DLD1 (cell line): ENCODE results near the gene ZNF652.
"Not testable (repeated sequence)": the region's sequence is repeated elsewhere in the genome, so short reads cannot be mapped to it uniquely, and the experiment has no call there.

Source experiments
- in situ Hi-C: cut with HindIII; loops from 2 replicates; pipeline ENCODE4 v1.10.0; 2017; ENCODE audit warnings: low sequenced_read_pairs

The ZNF652 gene

DNA sequence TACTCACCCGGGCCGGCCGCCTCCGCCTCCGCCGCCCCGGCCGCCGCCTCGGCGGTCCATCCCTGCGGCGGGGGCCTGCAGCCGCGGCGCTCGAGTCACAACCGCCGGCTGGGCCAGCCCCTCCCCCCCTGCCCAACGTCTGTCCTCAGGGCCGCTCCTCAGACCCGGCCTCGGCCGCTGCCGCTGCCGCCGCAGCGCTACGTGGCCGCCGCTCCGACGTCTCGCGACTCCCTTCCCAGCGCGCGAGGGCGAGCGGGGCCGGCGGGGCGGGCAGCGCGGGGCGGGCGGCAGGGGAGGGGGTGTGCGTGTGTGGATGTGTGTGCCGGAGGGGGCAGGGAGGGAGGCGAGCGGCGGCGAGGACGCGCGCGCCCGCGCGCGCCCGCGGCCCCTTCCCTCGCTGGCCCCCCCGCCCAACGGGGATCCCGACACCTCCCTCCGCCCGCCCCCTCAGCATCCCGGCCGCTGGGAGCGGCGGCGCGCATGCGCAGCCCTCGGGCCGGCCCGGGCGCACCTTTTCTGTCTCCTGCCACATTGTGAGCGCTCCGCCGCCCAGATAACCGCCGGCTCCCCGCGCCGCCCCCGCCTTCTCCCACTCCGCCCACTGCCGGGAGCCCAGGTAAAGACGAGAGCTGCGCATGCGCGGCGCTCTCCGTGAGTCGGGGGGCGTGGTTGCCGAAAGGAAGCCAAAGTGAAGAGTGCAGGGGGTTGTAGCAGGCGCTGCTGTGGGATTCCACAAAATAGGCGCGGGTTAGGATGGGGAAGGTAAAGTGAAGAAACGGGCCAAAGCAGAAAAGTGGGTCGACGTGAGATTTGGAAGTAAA lies at the start of gene ZNF652:
Gene ZNF652, minus strand, starts transcription at position 349 of the 821 bp plus-strand sequence. CDS start 44,525 bp downstream, outside the sequence.
- in situ Hi-C loops, result no loop called here

DNA sequence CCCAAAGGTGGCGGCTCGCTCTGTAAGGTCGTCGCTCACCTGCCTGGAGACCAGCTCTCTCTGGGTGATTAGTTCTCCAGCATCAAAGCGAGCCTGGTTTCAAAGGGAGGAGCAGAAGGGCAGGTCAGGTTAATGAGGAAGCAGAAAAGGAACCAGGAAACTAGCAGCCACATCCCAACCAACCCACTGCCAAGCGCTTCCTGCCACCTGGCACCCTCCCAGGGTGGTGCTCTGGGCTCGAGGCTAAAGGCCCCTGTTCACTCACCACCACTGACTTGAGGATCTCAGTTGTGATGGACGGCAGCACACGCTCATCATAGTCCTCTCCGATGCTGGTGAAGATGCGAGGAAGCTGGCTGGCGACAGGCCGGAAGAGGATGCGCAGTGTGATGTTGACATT lies 47.0 kb upstream of the ZNF652 start:
- in situ Hi-C loops, result no loop called here

DNA sequence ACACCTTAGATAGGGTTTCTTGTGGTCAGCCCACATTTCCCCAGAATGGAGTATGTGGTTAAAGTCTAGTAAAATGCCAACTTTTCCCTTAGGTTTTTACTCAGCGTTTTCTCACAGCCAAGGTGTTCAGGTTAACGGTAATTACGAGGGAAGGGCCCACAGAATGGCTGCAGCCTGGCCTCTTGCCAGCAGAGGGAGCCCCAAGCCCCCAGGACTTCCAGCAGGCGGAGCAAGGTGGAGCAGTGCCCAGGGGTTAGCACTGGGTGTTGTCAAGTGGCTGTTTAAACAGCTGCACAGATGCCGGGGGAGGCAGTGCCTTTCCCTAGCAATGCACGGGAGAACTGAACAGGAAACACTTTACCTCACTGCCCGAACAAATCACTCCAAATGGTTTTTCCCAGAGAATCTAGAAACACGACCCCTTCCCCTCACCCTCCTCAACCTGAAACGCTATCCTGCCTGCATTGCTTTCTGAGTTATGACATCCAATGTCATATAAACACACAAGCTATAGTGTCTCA lies 46.0 kb upstream of the ZNF652 start:
- in situ Hi-C loops, result no loop called here

DNA sequence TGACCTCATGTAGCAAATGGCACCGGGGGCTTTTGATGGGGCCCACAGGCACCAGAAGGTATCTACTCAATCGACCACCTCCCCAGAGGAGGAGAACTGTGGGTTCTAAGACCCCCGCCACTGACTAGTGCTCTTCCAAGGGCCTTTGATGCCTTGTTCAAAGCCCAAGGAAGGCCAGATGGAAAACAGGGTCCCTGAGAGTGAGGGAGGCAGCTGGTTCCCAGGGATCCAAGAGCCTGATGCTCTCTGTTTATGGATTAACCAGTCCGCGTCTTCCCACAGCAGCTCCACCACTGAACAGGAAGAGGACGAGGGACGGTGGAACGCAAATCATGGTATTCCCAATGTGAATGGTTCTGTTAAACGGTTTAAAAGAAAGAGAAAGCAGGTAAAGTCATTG lies 45.0 kb upstream of the ZNF652 start:
- in situ Hi-C loops, result no loop called here

DNA sequence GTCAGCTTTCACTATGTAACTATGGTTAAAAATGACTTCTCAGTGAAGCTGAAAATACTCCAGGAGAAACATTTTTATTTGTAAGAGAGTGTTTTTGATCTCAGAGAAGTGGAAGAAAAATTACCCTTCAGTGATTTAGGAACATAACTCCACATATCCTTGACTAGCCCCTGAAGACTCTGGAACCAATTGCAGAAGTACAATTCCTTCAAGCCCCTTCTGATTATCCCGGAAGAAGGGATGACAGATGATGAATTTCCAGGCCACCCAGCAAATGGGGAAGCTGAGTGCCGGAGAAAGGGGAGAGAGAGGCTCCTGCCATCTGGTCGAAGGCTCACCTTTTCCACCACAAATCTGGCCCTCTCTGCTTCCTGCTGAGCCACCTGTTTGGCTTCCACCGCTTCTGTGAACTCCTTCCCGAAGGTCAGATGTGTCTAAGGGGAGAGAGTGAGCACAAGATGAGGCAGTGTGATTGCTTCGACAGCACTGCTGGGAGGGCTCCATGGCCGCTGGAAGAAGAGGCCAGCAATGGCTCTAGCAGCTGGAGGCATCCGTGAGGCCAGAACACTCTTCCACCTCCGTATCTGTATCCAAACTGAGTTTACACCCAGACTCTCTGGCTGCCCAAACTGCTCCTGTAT lies 44.5 kb upstream of the ZNF652 start:
- in situ Hi-C loops, result no loop called here

DNA sequence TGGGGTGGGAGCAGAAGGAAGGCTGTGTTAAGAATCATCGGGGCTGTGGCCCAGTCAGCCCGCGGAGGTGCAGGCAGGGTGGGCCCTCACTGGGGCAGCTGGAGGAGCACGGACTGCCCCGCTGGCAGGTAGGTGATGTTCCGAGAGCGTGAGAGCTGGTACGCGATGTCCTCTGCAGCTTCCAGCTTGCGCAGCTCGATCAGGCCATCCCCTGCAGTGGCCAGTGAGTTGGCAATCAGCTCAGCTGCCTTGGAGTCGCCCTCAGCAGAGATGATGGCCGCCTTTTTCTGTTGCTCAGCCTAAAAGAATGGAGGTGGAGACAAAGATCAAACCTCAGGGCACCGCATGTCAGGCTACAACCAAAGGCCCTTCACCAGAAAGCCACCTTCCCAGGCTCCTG lies 42.9 kb upstream of the ZNF652 start:
- in situ Hi-C loops, result no loop called here

DNA sequence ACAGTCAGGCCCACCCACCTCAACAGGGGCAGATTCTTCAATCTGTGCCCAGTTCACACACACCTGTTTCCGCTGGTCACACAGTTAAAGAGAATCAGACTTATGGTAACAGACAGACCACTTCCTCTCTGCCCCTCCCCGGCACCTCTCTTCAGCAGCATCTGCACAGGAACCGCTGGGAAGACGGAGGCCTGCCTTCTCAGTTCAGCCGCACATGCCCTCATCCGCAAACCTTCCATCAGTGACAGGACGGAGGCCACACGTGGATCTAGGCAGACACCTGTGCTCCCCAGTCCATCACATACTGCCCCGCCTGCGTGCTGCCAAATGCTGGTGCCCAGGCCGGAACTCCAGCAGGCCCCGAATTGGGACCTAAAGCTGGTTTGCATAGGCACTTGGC lies 42.3 kb upstream of the ZNF652 start:
- in situ Hi-C loops, result no loop called here

DNA sequence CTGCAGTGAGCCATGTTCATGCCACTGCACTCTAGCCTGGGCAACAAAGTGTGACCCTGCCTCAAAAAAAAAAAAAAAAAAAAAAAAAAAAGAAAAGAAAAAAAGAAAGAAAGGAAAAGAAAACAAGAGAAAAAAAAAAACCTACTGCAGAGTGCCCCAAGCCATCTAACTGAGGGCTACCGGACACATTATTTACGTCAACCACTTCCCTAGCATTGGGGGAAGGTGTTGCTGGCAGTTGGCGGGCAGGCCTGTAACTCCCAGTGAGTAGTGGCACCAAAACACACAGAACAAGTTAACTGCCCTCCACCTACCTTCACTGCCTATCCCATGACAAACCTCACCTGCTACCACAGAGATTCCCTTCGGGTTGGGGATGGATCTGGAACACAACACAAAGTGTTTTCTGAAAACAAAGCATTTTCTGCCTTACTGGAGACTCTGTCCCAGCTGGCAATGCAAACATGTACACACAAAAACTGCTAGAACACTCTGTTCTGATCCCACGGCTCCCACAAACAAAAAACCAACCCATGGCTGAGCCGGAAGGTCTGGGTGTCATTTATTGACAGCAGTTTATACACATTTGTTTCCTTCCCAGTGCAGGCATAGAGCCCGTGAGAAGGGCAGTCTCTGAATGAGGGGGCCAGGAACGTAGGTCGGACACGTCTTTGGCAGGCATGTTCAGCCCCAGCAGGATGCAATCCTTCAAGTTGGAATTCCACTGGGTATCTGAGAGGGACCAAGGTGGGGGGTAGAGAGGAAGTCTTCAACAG lies 41.7 kb upstream of the ZNF652 start:
- in situ Hi-C loops, result no loop called here

DNA sequence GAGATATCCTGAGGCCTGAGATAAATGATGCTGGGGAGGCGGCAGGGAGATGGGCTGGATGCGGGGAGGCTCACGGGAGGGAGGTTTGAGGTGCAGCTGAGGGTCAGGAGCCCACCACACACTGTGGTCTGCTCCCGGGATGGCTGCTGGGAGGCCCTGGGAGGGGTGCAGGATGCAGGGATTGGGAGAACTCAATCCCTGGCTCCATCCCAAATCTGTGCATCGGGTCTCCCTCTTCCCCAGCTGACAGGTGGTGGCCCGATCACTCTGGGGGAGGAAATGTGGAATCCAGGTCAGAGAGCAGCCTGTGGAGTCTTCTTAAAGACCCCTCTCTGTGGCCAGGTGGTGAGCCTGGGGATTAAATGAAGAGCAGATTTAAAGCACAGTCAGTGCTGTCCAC lies 40.7 kb upstream of the ZNF652 start:
- in situ Hi-C loops, result no loop called here

DNA sequence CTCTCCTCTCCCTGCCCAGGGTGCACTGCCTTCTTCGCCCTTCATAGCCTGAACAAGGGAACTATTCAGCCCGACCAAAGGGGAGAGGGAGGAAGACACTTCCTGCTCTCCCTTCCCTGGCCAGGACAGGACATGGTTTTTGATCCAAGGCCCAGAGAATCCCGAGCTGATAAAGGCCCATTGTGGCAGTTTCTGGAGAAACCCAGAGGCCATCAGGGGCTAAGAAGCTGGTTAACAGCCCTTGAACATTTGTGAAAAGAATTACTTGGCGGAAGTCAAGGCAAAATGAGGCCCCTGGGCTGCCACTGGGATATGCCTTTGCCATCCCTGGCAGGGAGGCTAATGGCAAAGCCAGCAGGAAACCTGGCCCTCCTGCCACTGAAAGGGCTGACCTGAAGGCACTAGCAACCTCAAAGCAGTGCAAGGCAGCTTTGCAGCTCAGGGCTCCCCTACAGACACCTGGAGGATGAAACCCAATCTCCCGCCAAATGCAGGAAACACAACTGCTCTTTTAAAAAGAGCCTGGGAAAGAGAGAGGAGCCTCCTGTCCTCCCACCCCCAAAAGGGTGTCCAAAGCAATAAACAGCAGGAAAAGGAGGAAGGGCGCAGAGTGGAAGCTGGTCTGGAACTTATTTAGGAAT lies 40.0 kb upstream of the ZNF652 start:
- in situ Hi-C loops, result no loop called here

DNA sequence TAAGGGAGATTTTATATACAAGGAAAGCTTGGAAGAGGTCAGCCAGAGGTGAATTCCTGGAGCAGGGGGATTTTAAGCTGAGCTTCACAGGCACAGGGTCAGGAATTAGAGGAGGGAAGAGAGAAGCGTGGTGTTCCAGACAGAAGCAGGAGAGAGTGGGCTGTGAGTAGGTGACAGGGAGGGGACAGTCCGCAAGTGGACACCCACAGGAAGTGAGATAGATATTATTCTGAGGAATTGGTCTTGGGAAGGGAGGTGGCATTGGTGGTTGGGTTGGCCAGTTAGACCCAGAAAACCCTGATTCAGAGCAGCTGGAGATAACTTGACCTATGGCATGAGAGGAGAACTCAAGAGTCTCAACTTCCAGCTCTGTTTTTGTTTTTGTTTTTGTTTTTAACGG lies 37.9 kb upstream of the ZNF652 start:
- in situ Hi-C loops, result no loop called here

DNA sequence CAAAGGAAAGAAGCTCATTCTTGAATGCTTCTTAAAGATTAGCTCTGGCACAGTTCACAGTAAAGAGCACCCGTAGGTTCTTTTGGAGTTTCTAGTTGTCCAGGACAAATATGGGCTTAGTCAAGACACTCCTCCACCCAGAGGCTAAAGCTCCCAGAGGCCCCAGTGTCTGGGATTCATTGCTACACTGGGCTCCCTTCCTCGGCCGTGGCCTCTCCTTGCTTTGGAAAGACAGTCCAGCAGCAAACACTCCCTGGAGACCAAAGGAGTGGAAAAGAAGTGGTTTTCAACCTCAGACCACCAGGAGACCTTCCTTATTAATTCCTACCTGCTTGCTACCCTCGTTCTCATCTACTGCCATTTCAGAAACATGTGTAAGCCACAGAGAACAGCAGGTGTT lies 35.5 kb upstream of the ZNF652 start:
- in situ Hi-C loops, result no loop called here

DNA sequence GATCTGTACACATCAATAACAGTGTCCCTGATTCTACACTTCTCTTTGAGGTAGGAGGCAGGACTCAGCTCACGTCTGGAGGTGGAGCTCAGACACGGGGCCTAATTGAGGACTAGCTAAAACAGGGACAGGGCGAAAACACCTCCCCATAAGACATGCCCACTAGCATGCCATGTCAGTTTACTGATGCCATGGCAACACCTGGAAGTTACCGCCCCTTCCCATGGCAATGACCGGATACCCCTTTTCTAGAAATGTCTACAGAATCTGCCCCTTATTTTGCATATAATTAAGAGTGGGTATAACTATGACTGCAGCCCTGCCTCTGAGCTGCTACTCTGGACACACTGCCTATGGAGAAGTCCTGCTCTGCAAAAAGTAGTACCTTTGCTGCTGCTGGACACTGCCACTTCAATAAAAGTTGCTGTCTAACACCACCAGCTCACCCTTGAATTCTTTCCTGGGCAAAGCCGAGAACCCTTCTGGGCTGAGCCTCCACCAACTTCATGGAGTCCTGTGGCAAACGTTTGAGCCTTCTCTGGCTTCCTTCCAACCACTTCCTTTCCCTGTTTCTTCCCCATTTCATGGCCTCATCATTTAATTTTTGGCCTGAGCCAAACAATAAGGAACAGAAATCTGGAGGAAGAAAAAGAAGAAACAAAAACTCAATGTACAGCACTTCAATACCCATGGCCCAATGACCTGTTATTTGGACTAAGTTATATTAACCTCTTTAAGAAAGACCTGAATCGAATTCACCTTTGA lies 31.6 kb upstream of the ZNF652 start:
- in situ Hi-C loops, result no loop called here

DNA sequence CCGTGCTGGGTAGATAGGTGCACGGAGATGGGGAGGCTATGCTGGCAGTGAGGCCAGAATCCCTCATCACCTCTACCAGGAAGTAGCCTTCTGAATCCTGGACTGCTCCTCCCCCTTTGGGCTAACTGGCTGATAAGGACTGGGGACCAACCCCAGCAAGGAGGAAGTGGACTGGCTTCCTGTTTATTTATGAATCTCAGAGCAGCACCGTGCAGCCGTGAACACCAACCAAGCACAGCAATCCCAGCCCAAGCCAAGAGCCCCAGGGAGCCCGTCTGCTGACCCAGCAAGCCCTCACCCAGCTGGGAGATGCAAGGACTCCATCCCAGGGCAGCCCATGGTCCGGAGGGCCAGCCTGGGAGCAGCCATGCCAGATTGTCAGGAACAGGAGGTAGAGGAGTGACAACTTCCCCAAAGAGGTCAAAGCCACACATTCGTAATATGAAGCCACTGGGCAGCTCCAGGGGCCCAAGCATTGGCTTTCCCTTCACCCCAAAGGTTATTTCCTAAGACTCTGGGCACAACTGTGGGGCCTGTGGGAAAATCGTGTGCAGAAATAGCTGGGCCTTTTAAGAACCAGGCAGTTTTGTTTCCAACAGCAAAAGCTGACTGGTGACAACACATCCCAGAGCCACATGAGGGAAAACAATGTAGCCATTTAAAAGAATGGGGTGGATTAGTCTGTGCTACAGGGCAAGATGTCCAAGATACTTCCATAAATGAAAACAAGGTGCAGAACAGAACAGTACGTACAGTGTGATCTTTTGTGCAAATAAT lies 28.7 kb upstream of the ZNF652 start:
- in situ Hi-C loops, result no loop called here

DNA sequence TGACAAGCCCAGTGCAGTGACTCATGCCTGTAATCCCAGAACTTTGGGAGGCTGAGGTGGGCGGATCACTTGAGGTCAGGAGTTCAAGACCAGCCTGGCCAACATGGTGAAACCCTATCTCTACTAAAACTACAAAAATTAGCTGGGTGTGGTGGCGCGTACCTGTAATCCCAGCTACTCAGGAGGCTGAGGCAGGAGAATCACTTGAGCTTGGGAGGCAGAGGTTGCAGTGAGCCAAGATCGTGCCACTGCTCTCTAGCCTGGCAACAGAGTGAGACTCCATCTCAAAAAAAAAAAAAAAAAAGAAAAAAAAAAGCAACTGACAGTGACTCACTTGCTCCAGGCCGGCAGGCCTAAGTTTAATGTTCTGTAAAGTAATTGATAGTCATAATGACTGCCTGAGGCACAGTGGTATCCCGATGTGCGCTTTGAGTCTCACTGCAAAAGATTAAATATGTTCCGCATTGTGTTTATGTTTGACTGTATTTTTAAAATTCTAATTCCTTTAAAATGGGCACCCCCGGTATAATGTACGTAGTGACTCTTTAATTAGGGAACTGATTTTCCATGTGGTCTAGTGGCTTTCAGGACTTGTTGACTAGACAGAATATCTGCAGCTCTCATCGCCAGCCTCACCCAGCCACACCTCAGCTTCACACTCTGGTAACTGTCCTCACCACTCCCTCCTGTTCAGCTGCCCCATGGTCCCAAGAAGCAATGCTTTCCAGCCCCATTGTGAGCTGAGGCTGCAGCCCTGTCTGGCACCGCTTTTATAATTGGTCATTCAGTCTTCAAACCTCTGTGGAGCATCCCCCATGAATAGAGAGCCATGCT lies 27.7 kb upstream of the ZNF652 start:
- in situ Hi-C loops, result not testable (repeated sequence)

DNA sequence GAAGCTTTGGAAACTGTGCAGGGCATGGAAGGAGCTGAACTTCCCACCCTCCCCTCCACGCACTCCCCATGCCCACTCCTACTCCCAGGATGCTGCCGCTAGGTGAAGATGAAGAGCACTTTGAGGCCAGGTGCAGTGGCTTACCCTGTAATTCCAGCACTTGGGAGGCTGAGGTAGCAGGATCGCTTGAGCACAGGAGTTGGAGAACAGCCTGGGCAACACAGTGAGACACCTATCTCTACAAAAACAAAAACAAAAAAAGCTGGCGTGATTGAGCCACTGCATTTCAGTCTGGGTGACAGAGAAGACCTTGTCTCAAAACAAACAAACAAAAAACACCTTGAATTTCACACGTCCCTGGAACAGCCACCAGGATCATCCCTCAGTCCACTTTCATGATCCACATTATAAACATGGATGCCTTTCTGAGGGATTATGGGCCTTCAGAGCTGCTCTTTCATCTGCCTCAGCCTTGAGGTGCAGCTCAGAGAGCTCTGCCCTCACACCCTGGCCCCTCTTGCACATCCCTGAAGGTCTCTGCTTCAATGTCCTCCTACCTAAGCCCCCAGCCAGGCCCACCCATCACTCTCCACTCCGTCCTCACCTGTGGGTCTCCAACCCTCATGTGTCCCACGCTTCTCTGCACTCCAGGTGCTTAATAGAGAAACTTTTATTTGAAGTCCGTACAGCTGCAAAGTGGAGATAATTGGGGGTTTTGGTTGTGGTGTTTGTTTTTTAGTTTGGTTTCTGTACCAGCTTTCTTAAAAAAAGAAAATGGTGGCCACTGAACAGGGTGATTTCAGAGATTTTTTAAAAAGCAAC lies 26.9 kb upstream of the ZNF652 start:
- in situ Hi-C loops, result no loop called here

DNA sequence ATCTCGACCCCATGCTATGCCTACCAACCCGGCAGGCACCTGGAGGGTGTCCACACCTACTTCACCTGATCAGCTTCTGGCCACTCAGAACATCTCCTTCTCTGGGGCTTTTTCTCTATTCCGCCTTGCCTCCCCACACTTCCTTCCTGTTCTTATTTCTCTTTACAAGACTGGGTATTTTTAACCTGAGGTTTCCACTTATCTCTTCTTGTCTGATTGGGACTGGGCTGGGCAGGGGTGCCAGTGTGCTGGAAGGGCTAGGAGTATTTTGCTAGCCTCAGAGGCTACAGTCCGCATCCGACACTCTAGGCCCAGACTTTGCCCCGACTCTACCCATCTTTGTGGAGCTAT lies 26.2 kb upstream of the ZNF652 start:
- in situ Hi-C loops, result no loop called here
